Measurements from ENCODE around the gene RPGRIP1. TPM values are rescaled to one million over a fixed set of nuclear protein-coding genes. Genes with fewer than 3 reads are reported as not detected.
A peak's percentile ranks its signal among the peaks of the same experiment; 100 is the strongest.

Gene RPGRIP1
- total RNA-seq (not detected), polyA plus RNA-seq (under 1 TPM in 1 of 4 donors, not detected in 3; 0.10 TPM)

- Mint-ChIP-seq H3K27me3 (peaks cover 20% of the 10 kb centered on the region), H3K9me3 (no peaks in the 10 kb centered on the region), H3K27ac (no peak within 1 kb of the TSS), H3K4me1 (peaks cover 0 to 4% (median 0%) of the 10 kb centered on the region in 4 donors), H3K4me3 (no peak within 1 kb of the TSS), H3K36me3 (no peaks in the 10 kb centered on the region)
- no peak within 1 kb of the TSS for H3K4me3 ChIP-seq (ENCODE audit: low read depth, low read length)
- H3K4me1 ChIP-seq (ENCODE audit: control insufficient read depth, insufficient read depth, low read length, poor library complexity, severe bottlenecking): no peaks in the 10 kb centered on the region
- no peaks in the 10 kb centered on the region for H3K36me3 ChIP-seq (ENCODE audit: control insufficient read depth, insufficient read depth, low read length)
- no peaks in the 10 kb centered on the region for H3K27me3 ChIP-seq (ENCODE audit: control insufficient read depth, insufficient read depth, low read length)
- no peak for DNase-seq
- no peak within 1 kb of the TSS for H3K27ac ChIP-seq (ENCODE audit: insufficient read depth, low read length, poor library complexity, severe bottlenecking)
- ATAC-seq (ENCODE audit: low read depth in 2 of 2): no peak
- no peaks in the 10 kb centered on the region for H3K9me3 ChIP-seq (ENCODE audit: control insufficient read depth in 2 of 2, low read length in 2 of 2)
Observed at GRCh38 chr14:21279783-21280182, at the start of gene RPGRIP1. RPGRIP1 (plus strand) TSS chr14:21280083; CDS start chr14:21287977, 7,894 bp downstream.

DNA sequence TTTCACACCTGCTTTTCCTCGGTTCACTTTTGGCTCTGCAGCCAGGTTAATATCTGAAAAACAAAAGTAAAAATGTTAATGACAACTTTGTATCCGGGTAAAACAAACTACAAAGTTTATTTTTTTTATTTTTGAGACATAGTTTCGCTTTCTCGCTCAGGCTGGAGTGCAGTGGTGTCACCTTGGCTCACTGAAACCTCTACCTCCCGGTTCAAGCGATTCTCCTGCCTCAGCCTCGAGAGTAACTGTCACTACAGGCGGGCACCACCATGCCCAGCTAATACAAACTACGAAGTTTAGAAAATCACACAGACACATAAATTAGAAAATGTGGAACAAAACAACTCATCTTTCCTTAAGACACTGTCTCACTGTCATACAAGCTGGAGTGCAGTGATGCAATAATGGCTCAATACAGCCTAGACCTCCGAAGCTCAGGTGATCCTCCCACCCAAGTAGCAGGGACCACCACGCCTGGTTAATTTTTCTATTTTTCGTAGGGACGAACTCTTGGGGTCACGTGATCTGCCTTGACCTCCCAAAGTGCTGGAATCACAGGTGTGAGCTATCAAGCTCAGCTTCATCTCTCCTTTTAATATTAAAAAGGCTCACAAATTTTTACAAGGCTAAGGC lies 48.7 kb upstream of the RPGRIP1 start:
- DNase-seq (peak in 2 of 3 donors; percentile 70 to 76), ATAC-seq (ENCODE audit: low read depth in 2 of 2) (peak; percentile 45 to 54)
- H3K36me3 ChIP-seq (ENCODE audit: control insufficient read depth, insufficient read depth, low read length): peaks cover 63% of the 10 kb centered on the region
- H3K27ac ChIP-seq (ENCODE audit: insufficient read depth, low read length, poor library complexity, severe bottlenecking): peak overlapping the region; percentile 86
- Mint-ChIP-seq H3K27ac (peak overlapping the region; percentile 91 to 93 (median 91)), H3K27me3 (no peaks in the 10 kb centered on the region), H3K36me3 (peaks cover 52% of the 10 kb centered on the region), H3K4me1 (peaks cover 44 to 90% (median 70%) of the 10 kb centered on the region in 4 donors), H3K9me3 (no peaks in the 10 kb centered on the region), H3K4me3 (peak overlapping the region; percentile 75 to 87 (median 80))
- peak overlapping the region; percentile 67 for H3K4me3 ChIP-seq (ENCODE audit: low read depth, low read length)
- H3K9me3 ChIP-seq (ENCODE audit: control insufficient read depth in 2 of 2, low read length in 2 of 2): no peaks in the 10 kb centered on the region
- H3K4me1 ChIP-seq (ENCODE audit: control insufficient read depth, insufficient read depth, low read length, poor library complexity, severe bottlenecking): peaks cover 79% of the 10 kb centered on the region
- H3K27me3 ChIP-seq (ENCODE audit: control insufficient read depth, insufficient read depth, low read length): no peaks in the 10 kb centered on the region

DNA sequence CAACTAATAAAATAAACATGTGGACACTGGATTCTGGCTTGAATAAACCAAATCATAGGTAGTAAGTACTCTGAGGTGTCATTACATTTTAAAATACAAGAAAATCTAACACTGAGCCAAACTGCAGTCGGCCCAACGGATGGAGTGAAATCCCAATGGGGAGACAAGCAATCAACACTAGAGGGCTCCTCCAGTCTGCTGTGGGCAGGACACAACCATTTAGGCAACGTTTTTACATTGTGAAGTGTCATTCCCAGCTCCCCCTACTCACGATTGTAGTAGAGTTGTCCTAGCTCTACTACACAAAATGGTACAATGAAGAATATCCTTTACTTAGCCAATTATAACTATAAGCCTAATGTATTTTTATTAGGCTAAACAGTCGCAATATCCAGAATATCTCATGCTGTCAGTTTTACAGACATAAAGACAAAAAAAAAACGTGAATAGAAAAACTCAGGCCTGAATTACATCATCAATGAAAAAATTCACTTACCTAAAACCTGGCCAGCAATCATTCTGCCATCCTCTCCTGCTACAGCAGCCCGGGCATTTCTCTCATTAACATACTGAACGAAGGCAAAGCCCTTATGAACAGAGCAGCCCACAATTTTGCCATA lies 46.3 kb upstream of the RPGRIP1 start:
- H3K4me1 Mint-ChIP-seq: peaks cover 50 to 96% (median 78%) of the 10 kb centered on the region in 4 donors
- Histone ChIP-seq H3K27me3 (ENCODE audit: control insufficient read depth, insufficient read depth, low read length) (no peaks in the 10 kb centered on the region), H3K36me3 (ENCODE audit: control insufficient read depth, insufficient read depth, low read length) (peaks cover 48% of the 10 kb centered on the region), H3K9me3 (ENCODE audit: control insufficient read depth in 2 of 2, low read length in 2 of 2) (no peaks in the 10 kb centered on the region), H3K4me3 (ENCODE audit: low read depth, low read length) (peak overlapping the region; percentile 54), H3K4me1 (ENCODE audit: control insufficient read depth, insufficient read depth, low read length, poor library complexity, severe bottlenecking) (peaks cover 95% of the 10 kb centered on the region), H3K27ac (ENCODE audit: insufficient read depth, low read length, poor library complexity, severe bottlenecking) (peak overlapping the region; percentile 86)
- DNase-seq (no peak), ATAC-seq (ENCODE audit: low read depth in 2 of 2) (no peak)
- peaks cover 44% of the 10 kb centered on the region for H3K36me3 Mint-ChIP-seq
- H3K27ac Mint-ChIP-seq: peak overlapping the region; percentile 60 to 85 (median 84)
- no peaks in the 10 kb centered on the region for H3K27me3 Mint-ChIP-seq
- H3K9me3 Mint-ChIP-seq: no peaks in the 10 kb centered on the region
- H3K4me3 Mint-ChIP-seq: peak overlapping the region; percentile 56 to 86 (median 62)

GRCh38 chr14:21234112-21234511 lies 45.8 kb upstream of the RPGRIP1 start:
- Mint-ChIP-seq H3K9me3 (no peaks in the 10 kb centered on the region), H3K27me3 (no peaks in the 10 kb centered on the region), H3K4me1 (peaks cover 50 to 97% (median 83%) of the 10 kb centered on the region in 4 donors), H3K4me3 (peak overlapping the region; percentile 27 to 89 (median 71)), H3K36me3 (peaks cover 44% of the 10 kb centered on the region), H3K27ac (peak overlapping the region; percentile 60 to 89 (median 84))
- Histone ChIP-seq H3K27me3 (ENCODE audit: control insufficient read depth, insufficient read depth, low read length) (no peaks in the 10 kb centered on the region), H3K27ac (ENCODE audit: insufficient read depth, low read length, poor library complexity, severe bottlenecking) (no peak overlapping the region), H3K9me3 (ENCODE audit: control insufficient read depth in 2 of 2, low read length in 2 of 2) (no peaks in the 10 kb centered on the region), H3K36me3 (ENCODE audit: control insufficient read depth, insufficient read depth, low read length) (peaks cover 52% of the 10 kb centered on the region), H3K4me1 (ENCODE audit: control insufficient read depth, insufficient read depth, low read length, poor library complexity, severe bottlenecking) (peaks cover 90% of the 10 kb centered on the region), H3K4me3 (ENCODE audit: low read depth, low read length) (peak overlapping the region; percentile 1)
- no peak for ATAC-seq (ENCODE audit: low read depth in 2 of 2)
- no peak for DNase-seq

DNA sequence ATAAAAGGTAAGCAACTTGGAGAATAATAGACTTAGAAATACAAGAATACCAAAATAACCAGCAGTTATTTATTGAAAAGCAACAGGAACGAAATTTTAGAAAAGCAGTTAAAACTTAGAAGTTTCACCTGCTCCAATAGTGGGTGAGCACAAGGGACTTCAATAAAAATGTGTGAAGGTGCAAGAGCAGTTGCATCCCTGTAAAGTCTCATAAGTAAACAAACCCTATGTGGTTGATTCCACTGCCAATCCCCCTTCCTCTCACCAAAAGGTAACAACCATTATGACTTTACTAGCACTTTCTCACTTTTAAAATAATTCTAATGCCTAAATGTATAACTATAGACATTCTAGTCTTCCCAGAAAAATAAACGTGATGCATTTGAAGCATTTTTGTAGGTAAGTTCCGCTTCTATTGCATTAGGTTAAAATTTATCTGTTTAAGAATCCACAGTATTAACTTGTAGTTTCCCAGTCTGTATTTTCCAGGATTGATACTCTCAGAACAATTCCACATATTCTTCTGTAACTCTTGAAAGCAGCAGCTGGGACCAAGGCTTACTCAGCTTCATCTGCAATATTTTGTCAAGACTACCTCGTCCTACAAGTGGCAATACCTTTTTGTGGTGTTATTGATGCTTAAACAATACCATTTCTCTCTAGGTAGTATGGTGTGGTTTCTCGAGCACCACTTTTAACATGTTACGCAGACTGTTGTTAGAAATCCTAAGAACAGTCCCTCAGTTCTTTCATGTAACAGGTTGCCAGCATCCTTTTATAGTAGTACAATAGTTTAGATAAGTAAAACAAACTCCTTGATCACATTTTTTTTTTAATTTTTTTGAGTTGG lies 42.7 kb upstream of the RPGRIP1 start:
- H3K9me3 Mint-ChIP-seq: no peaks in the 10 kb centered on the region
- peak overlapping the region; percentile 2 for H3K27ac ChIP-seq (ENCODE audit: insufficient read depth, low read length, poor library complexity, severe bottlenecking)

DNA sequence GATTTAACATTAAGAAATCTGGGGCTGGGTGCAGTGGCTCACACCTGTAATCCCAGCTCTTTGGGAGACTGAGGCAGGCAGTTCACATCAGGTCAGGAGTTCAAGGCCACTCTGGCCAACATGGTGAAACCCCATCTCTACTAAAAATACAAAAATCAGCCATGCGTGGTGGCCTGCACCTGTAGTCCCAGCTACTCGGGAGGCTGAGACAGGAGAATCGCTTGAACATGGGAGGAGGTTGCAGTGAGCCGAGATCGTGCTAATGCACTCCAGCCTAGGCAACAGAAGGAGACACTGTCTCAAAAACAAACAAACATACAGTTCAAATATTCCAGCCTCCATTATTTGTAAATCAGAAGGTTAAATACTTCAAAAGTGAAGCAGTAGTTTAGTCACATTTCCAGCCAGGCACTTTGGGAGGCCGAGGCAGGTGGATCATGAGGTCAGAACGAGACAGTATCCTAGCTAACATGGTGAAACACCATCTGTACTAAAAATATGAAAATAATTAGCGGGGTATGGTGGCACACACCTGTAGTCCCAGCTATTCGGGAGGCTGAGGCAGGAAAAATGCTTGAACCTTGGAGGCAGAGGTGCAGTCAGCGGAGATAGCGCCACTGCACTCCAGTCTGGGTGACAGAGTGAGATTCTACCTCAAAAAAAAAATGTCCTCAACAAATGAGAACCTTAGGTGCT lies 40.9 kb upstream of the RPGRIP1 start:
- DNase-seq (no peak), ATAC-seq (ENCODE audit: low read depth in 2 of 2) (no peak)
- no peaks in the 10 kb centered on the region for H3K27me3 ChIP-seq (ENCODE audit: control insufficient read depth, insufficient read depth, low read length)
- H3K4me1 ChIP-seq (ENCODE audit: control insufficient read depth, insufficient read depth, low read length, poor library complexity, severe bottlenecking): peaks cover 65% of the 10 kb centered on the region
- H3K27ac Mint-ChIP-seq: peak overlapping the region in 2 of 3 donors; percentile 63 to 65
- H3K4me1 Mint-ChIP-seq: peaks cover 42 to 94% (median 68%) of the 10 kb centered on the region in 4 donors
- H3K9me3 Mint-ChIP-seq: no peaks in the 10 kb centered on the region
- peaks cover 16% of the 10 kb centered on the region for H3K36me3 Mint-ChIP-seq
- no peak overlapping the region for H3K27ac ChIP-seq (ENCODE audit: insufficient read depth, low read length, poor library complexity, severe bottlenecking)
- H3K9me3 ChIP-seq (ENCODE audit: control insufficient read depth in 2 of 2, low read length in 2 of 2): no peaks in the 10 kb centered on the region
- H3K27me3 Mint-ChIP-seq: no peaks in the 10 kb centered on the region
- peaks cover 42% of the 10 kb centered on the region for H3K36me3 ChIP-seq (ENCODE audit: control insufficient read depth, insufficient read depth, low read length)
- peak overlapping the region in 2 of 4 donors; percentile 19 to 60 for H3K4me3 Mint-ChIP-seq
- no peak overlapping the region for H3K4me3 ChIP-seq (ENCODE audit: low read depth, low read length)

More for the DNA sequence above, 42.7 kb upstream of the RPGRIP1 start:
- Histone ChIP-seq H3K4me3 (ENCODE audit: low read depth, low read length) (peak overlapping the region; percentile 49), H3K36me3 (ENCODE audit: control insufficient read depth, insufficient read depth, low read length) (peaks cover 44% of the 10 kb centered on the region), H3K9me3 (ENCODE audit: control insufficient read depth in 2 of 2, low read length in 2 of 2) (no peaks in the 10 kb centered on the region), H3K27me3 (ENCODE audit: control insufficient read depth, insufficient read depth, low read length) (no peaks in the 10 kb centered on the region), H3K4me1 (ENCODE audit: control insufficient read depth, insufficient read depth, low read length, poor library complexity, severe bottlenecking) (peaks cover 74% of the 10 kb centered on the region)
- peak overlapping the region; percentile 55 to 83 (median 67) for H3K27ac Mint-ChIP-seq
- peak overlapping the region; percentile 18 to 59 (median 36) for H3K4me3 Mint-ChIP-seq
- H3K4me1 Mint-ChIP-seq: peaks cover 41 to 94% (median 71%) of the 10 kb centered on the region in 4 donors
- peak in 1 of 2 donors; percentile 74 for ATAC-seq (ENCODE audit: low read depth in 2 of 2)
- peaks cover 19% of the 10 kb centered on the region for H3K36me3 Mint-ChIP-seq
- H3K27me3 Mint-ChIP-seq: no peaks in the 10 kb centered on the region
- DNase-seq: no peak

DNA sequence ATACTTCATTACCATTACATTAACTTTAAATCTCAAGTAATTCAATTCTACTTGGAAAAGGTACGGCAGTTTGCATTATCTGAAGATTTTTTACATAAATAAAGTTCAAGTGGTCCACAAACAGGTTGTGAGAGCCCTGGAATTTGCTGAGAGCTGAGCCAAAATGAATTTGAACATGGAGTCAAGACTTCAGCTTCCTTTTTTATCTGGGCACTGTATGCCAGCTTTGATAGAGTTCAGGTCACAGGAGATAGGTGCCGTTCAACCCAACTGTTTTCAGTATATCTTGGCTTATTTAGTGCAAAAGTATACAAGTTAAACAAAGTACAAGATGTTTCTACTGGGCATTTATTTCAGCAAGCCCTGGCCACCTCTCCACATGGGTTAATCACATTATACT lies 39.5 kb upstream of the RPGRIP1 start:
- peaks cover 38 to 92% (median 61%) of the 10 kb centered on the region in 4 donors for H3K4me1 Mint-ChIP-seq
- DNase-seq: no peak
- H3K27ac Mint-ChIP-seq: peak overlapping the region in 1 of 3 donors; percentile 12
- H3K36me3 Mint-ChIP-seq: peaks cover 15% of the 10 kb centered on the region
- no peaks in the 10 kb centered on the region for H3K27me3 Mint-ChIP-seq
- H3K4me3 ChIP-seq (ENCODE audit: low read depth, low read length): no peak overlapping the region
- ATAC-seq (ENCODE audit: low read depth in 2 of 2): no peak
- H3K36me3 ChIP-seq (ENCODE audit: control insufficient read depth, insufficient read depth, low read length): peaks cover 48% of the 10 kb centered on the region
- peak overlapping the region in 1 of 4 donors; percentile 50 for H3K4me3 Mint-ChIP-seq
- H3K9me3 ChIP-seq (ENCODE audit: control insufficient read depth in 2 of 2, low read length in 2 of 2): no peaks in the 10 kb centered on the region
- peaks cover 50% of the 10 kb centered on the region for H3K4me1 ChIP-seq (ENCODE audit: control insufficient read depth, insufficient read depth, low read length, poor library complexity, severe bottlenecking)
- no peaks in the 10 kb centered on the region for H3K27me3 ChIP-seq (ENCODE audit: control insufficient read depth, insufficient read depth, low read length)
- H3K27ac ChIP-seq (ENCODE audit: insufficient read depth, low read length, poor library complexity, severe bottlenecking): no peak overlapping the region
- no peaks in the 10 kb centered on the region for H3K9me3 Mint-ChIP-seq
